Activated T-helper 1 cell treated with anti-CD3 and anti-CD28 coated beads, Interleukin-2, amount 50 U/mL, for 16 hours (primary cell): ENCODE data around the gene HCFC1R1.
A peak's percentile ranks its signal among the peaks of the same experiment; 100 is the strongest.

Source experiments
- DNase-seq, 2 donors: peaks; one replicate each; pipeline ENCODE4 v3.0.0-alpha.2; 2020; ENCODE audit warnings: low read depth in 1 of 2, low spot score in 1 of 2

HCFC1R1 gene

GRCh38 chr16:3020247-3020603 is 3.5 kb downstream of the HCFC1R1 start, which contains the start of gene TNFRSF12A:
TSS of gene TNFRSF12A (plus strand) at chr16:3020368. CDS start at chr16:3020398, 30 bp downstream.
- DNase-seq, result peak; percentile 24 to 56

GRCh38 chr16:3019594-3020246 is 4.0 kb downstream of the HCFC1R1 start:
- no peak for DNase-seq

GRCh38 chr16:3017794-3018506 is 5.8 kb downstream of the HCFC1R1 start, which contains the start of gene CLDN6:
TSS of gene CLDN6 (minus strand) at chr16:3018183. CDS start at chr16:3016021, 2,162 bp downstream.
- DNase-seq, result no peak

GRCh38 chr16:3017344-3017743 is 6.4 kb downstream of the HCFC1R1 start:
- no peak for DNase-seq

- no peak for DNase-seq
Observed at GRCh38 chr16:3015865-3016521, 7.7 kb downstream of the HCFC1R1 start.

- DNase-seq, result no peak
Observed at GRCh38 chr16:3014971-3015370, 8.8 kb downstream of the HCFC1R1 start.

GRCh38 chr16:3013998-3014690 is 9.6 kb downstream of the HCFC1R1 start:
- no peak for DNase-seq

- no peak for DNase-seq
Observed at GRCh38 chr16:3013491-3013951, 10.2 kb downstream of the HCFC1R1 start.

- no peak for DNase-seq
Observed at GRCh38 chr16:3012828-3013420, 10.8 kb downstream of the HCFC1R1 start, which contains the start of gene CLDN9. TSS of gene CLDN9 (plus strand) at chr16:3012923. CDS start at chr16:3013363, 440 bp downstream.

GRCh38 chr16:3012246-3012645 is 11.5 kb downstream of the HCFC1R1 start:
- DNase-seq, result no peak

- no peak for DNase-seq
Observed at GRCh38 chr16:3010510-3010909, 13.2 kb downstream of the HCFC1R1 start.

GRCh38 chr16:3009568-3010390 is 14.0 kb downstream of the HCFC1R1 start:
- DNase-seq, result no peak

GRCh38 chr16:3008690-3009037 is 15.1 kb downstream of the HCFC1R1 start:
- DNase-seq, result no peak

- no peak for DNase-seq
Observed at GRCh38 chr16:3007957-3008689, 15.6 kb downstream of the HCFC1R1 start.

GRCh38 chr16:3007059-3007956 is 16.4 kb downstream of the HCFC1R1 start:
- DNase-seq, result no peak

GRCh38 chr16:3004781-3005284 is 18.9 kb downstream of the HCFC1R1 start:
- no peak for DNase-seq

- no peak for DNase-seq
Observed at GRCh38 chr16:3004319-3004718, 19.4 kb downstream of the HCFC1R1 start.

- peak; percentile 90 to 94 for DNase-seq
Observed at GRCh38 chr16:3003582-3004270, 20.0 kb downstream of the HCFC1R1 start.
